Right lobe of liver (tissue), 6 donors: ENCODE results near the gene ZNF789. TPM values are rescaled to one million over a fixed set of nuclear protein-coding genes. Genes with fewer than 3 reads are reported as not detected.

Experiments used
- ATAC-seq, 4 donors: fragments of 200-7000 bp; cut with Tn5 transposase; one replicate each; pipeline ENCODE4 v1.9.1; 2020; ENCODE audit warnings: mild to moderate bottlenecking in 4 of 4, moderate library complexity in 4 of 4
- DNase-seq, 3 donors: peaks; one replicate each; pipeline ENCODE4 v3.0.0-alpha.2; 2020
- H3K27ac ChIP-seq, 3 donors: fragments of 200-600 bp; one replicate each; pipeline ENCODE4 v1.8.0; 2022
- H3K27me3 ChIP-seq, 2 donors: fragments of 200-600 bp; one replicate each; pipeline ENCODE4 v1.8.0; 2022
- H3K36me3 ChIP-seq, 4 donors: fragments of 200-600 bp; sonication (generic) in 1 of 4; one replicate each; pipeline versions ENCODE4 v1.5.1 to v1.8.0; 2017 to 2022; ENCODE audit warnings: control low read depth in 1 of 4
- H3K4me1 ChIP-seq, 4 donors: fragments of 200-600 bp; sonication (generic) in 1 of 4; one replicate each; pipeline versions ENCODE4 v1.5.1 to v1.8.0; 2017 to 2022; ENCODE audit warnings: control low read depth in 1 of 4
- H3K4me3 ChIP-seq, 3 donors: fragments of 200-600 bp; one replicate each; pipeline ENCODE4 v1.8.0; 2022
- H3K9me3 ChIP-seq, 4 donors: fragments of 200-600 bp; sonication (generic) in 1 of 4; one replicate each; pipeline versions ENCODE4 v1.5.1 to v1.8.0; 2017 to 2022; ENCODE audit warnings: control low read depth in 1 of 4
- CTCF ChIP-seq, 4 donors: fragments of 200-600 bp in 3 of 4; fragments of 450-650 bp in 1 of 4; IDR thresholded peaks; one replicate each; pipeline versions ENCODE4 v1.5.1 to v1.8.0; 2016 to 2022; ENCODE audit warnings: antibody characterized with exemption in 4 of 4, mild to moderate bottlenecking in 2 of 4
- POLR2A ChIP-seq: fragments of 450-650 bp; IDR thresholded peaks from one replicate; pipeline ENCODE4 v1.6.1; 2017; ENCODE audit warnings: antibody characterized with exemption, mild to moderate bottlenecking
- WGBS: methylation state at CpG from one replicate; pipeline ENCODE4 v1.1.6; 2018; ENCODE audit warnings: low coverage, low lambda C conversion rate; ENCODE audit not compliant: insufficient coverage; ENCODE audit errors: missing lambda C conversion rate; 5-methylcytosine and 5-hydroxymethylcytosine counted together
- intact Hi-C, 2 donors: fragments of 100-400 bp; cut with DNase I; formaldehyde crosslinking; loops; one replicate each; pipeline versions ENCODE4 v1.11.2 to v1.14.1; 2022
- total RNA-seq, 6 experiments: library from RNA; depleted of rRNA in 2 of 6; stranded (reverse); fragments of >200 nt in 2 of 6; fragmentation: NEBNext Ultra II Directional in 3 of 6; extraction: Animal tissue kit (Norgen Biotek cat#: 25700) in 3 of 6; gene quantifications; one replicate each; pipeline versions ENCODE4 v1.1.0 to v1.2.4, GENCODE V29; 2016 to 2023
- donor health status: DM: no; HTN: yes; CAD: no.
- donor health status: DM: no; HTN: no; CAD: no.
- donor health status: DM: no; HTN: no; CAD: no.
- donor health status: DM: no; HTN: yes; CAD: no.
- donor health status: DM: no; HTN: yes; CAD: no.

The ZNF789 gene
- total RNA-seq, 6 experiments from 2014 or later: 2.8 to 5.6 (median 4.0) TPM

DNA sequence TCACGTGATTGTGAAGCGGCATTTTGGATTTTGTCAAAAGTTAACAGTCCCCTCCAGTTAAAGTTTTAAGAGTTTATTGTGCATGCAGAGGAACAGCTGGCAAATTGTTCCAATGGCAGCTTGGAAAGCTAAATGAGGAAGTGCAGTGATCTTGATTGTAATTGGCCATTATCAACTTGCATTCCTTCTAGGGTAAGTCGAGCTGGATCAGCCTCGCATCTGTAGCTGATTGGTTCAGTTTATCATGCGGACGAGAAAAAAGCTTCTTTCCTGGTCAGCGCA, 566 bp downstream of the ZNF789 start:
- Histone ChIP-seq H3K27ac (peak overlapping the region in 2 of 3 donors; percentile 69 to 71), H3K36me3 (no peaks in the 10 kb centered on the region), H3K9me3 (no peaks in the 10 kb centered on the region), H3K4me1 (peaks cover 0 to 8% (median 3%) of the 10 kb centered on the region in 4 donors), H3K4me3 (peak overlapping the region; percentile 79 to 95 (median 95)), H3K27me3 (no peaks in the 10 kb centered on the region)
- intact Hi-C loops: no loop called here
- 2% methylated on average over 7 of the region's 7 CpGs for WGBS
- DNase-seq (no peak), ATAC-seq (peak in 1 of 4 donors; percentile 5)
- TF ChIP-seq CTCF (IDR thresholded peaks at IDR 0.05) (no peak), POLR2A (no peak)

GRCh38 chr7:99476107-99476506, 3.4 kb downstream of the ZNF789 start:
- intact Hi-C loops: no loop called here
- DNase-seq (no peak), ATAC-seq (no peak)
- TF ChIP-seq CTCF (IDR thresholded peaks at IDR 0.05) (no peak), POLR2A (no peak)
- no peaks in the 10 kb centered on the region for H3K9me3 ChIP-seq
- no peaks in the 10 kb centered on the region for H3K27me3 ChIP-seq
- H3K27ac ChIP-seq: no peak overlapping the region
- H3K36me3 ChIP-seq: no peaks in the 10 kb centered on the region
- H3K4me3 ChIP-seq: no peak overlapping the region
- 88% methylated on average over 5 of the region's 5 CpGs for WGBS
- peaks cover 0 to 8% (median 3%) of the 10 kb centered on the region in 4 donors for H3K4me1 ChIP-seq

DNA sequence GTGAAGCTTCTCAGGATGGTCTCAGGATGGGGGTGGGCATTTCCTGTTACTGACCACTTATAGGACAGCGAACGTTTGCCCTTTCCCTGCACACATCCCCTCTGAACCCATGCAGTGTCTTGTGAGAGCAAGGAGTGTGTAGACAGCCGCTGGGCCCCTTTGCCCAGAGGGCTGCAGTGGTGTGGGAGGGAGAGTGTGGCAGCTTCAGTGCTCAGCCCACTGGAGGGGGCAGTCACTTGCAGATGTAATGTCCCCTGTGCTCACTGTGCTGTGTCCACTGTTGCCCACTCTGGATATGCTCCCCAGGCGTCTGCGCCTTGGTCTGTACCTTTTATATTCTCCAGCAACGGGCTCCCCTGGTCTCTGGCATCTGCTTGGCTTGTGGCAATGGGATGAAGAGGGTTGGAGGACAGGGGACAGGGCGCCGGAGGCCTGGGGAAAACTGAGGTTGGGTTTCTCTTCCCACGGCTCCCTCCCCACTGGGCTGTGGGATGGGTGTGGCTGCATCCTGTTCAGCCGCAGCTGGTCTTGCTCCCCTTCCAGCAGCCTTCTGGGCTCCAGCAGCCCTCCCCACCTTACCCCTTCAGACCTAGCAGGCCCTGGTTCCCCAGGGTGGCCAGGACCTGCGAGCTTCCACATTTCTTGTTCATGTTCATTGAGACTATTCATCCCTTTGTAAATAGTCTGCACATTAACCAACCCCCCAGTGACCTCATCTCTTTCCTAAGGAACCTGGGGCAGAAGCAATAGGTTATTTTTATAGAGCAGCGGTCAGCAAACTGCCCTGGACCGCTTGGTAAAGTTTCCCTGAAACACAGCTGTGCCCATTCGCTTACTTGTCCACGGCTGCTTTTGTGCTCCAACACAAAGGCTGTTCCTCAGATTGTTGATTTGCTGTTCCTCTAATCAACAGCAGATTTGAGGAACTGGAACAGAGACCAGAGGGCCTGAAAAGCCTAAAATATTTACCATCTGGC, 6.1 kb downstream of the ZNF789 start:
- no peak overlapping the region for H3K4me3 ChIP-seq
- DNase-seq (no peak), ATAC-seq (peak in 2 of 4 donors; percentile 25 to 59)
- no peaks in the 10 kb centered on the region for H3K27me3 ChIP-seq
- no peaks in the 10 kb centered on the region for H3K36me3 ChIP-seq
- intact Hi-C loops: no loop called here
- TF ChIP-seq CTCF (IDR thresholded peaks at IDR 0.05): no peak
- no peak for TF ChIP-seq POLR2A
- H3K4me1 ChIP-seq: peaks cover 0 to 2% (median 0%) of the 10 kb centered on the region in 4 donors
- no peaks in the 10 kb centered on the region for H3K9me3 ChIP-seq
- WGBS: 60% methylated on average over 4 of the region's 15 CpGs
- no peak overlapping the region for H3K27ac ChIP-seq

DNA sequence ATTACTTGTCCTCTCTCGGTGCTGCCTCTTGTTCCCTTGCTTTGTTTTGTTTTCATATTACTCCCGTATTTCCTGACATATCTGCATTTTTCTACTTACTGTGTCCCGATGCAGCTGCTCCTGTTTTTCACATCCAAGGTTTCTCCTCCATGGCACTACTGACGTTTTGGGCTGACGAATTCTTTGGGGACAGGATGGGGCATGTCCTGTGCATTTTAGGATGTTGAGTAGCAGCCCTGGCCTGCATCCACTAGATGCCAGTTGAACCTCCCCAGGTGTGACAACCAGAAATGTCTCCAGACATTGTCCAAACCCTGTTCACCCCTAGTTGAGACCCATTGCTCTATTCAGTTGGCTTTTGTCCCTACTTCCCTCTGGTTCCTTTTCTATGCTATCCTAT, 12.4 kb downstream of the ZNF789 start:
- DNase-seq (no peak), ATAC-seq (no peak)
- intact Hi-C loops: no loop called here
- no peaks in the 10 kb centered on the region for H3K4me1 ChIP-seq
- H3K27ac ChIP-seq: no peak overlapping the region
- WGBS: 86% methylated on average over 5 of the region's 5 CpGs
- H3K27me3 ChIP-seq: no peaks in the 10 kb centered on the region
- no peak overlapping the region for H3K4me3 ChIP-seq
- TF ChIP-seq CTCF (IDR thresholded peaks at IDR 0.05): no peak
- peaks cover 0 to 2% (median 0%) of the 10 kb centered on the region in 4 donors for H3K36me3 ChIP-seq
- H3K9me3 ChIP-seq: no peaks in the 10 kb centered on the region
